ENCODE results near the gene PPM1J.
"Not testable (repeated sequence)": the region's sequence is repeated elsewhere in the genome, so short reads cannot be mapped to it uniquely, and the experiment has no call there.

PPM1J gene

DNA sequence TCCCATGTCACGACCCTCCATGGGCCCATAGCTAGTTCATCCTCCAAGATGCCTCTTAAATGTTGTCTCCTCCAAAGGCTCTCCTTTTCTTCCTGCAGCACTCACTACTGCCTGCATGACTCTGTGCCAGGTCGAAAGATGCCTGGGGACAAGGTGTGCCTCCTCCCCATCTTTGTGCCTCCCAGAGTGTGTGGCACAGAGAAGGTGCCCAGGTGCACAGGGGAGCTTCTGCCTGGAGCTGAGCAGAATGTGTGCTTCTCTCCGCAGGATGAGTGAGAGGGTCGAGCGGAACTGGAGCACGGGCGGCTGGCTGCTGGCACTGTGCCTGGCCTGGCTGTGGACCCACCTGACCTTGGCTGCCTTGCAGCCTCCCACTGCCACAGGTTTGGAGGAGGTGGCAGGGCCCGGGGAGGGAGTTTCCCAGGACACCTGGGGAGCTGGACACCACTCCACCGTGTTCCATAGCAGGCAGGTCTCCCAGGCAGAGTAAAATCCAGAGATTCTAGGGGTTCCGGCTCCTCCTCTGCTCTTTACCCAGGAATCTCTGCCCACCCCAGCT, 6.9 kb upstream of the PPM1J start:
- no peak for DNase-seq (ENCODE audit: low spot score)

DNA sequence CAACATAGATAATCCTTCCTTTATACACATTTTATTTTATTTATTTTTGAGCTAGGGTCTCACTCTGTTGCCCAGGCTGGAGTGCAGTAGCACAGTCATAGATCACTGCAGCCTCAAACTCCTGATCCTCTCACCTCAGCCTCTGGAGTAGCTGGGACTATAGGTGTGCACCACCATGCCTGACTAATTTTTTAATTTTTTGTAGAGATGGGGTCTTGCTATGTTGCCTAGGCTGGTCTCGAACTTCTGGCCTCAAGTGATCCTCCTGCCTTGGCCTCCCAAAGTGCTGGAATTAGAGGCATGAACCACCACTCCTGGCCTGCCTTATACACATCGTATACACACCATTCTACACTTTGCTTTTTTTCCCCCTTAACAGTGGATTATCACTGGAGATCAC, 6.2 kb upstream of the PPM1J start:
- DNase-seq (ENCODE audit: low spot score), result not testable (repeated sequence)

DNA sequence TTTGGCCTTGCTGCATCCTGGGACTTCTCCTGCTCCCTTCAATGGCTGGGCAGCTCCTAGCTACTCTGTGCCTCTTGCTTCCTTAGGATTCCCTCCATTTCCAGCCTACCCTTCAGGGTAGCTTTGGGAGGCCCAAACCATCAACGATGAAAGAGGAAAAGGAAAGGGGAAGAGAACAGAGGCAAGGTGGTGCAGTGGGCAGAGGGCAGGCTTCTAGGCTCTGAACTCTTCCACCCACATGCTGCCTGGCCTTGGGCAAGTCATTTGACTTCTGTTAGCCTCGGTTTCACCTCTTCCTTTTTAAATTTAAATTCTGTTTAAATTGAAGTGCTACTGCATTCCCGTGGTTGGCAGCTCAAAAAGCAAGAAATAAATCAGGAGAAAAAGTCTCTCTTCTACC, 5.7 kb upstream of the PPM1J start:
- DNase-seq (ENCODE audit: low spot score), result no peak

DNA sequence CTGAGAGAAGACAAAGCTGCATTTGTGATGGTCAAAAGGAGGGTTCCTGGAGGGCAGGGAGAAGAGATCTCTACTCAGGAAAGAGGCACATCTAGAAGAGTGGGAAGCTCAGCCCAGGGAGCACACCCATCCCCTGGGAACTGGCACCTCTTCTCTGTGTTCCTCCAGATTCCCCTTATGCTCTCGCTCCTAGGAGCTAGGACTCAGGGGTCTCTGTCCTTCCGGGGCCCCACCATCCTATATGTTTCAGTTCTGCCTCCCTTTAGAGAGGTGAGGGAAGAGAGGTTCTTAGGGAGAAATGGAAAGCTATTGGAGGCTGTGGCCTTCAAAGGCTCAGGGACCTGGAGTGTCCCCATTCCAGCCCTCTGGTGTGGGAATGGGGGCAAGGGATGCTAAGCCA, 4.6 kb upstream of the PPM1J start:
- no peak for DNase-seq (ENCODE audit: low spot score)

DNA sequence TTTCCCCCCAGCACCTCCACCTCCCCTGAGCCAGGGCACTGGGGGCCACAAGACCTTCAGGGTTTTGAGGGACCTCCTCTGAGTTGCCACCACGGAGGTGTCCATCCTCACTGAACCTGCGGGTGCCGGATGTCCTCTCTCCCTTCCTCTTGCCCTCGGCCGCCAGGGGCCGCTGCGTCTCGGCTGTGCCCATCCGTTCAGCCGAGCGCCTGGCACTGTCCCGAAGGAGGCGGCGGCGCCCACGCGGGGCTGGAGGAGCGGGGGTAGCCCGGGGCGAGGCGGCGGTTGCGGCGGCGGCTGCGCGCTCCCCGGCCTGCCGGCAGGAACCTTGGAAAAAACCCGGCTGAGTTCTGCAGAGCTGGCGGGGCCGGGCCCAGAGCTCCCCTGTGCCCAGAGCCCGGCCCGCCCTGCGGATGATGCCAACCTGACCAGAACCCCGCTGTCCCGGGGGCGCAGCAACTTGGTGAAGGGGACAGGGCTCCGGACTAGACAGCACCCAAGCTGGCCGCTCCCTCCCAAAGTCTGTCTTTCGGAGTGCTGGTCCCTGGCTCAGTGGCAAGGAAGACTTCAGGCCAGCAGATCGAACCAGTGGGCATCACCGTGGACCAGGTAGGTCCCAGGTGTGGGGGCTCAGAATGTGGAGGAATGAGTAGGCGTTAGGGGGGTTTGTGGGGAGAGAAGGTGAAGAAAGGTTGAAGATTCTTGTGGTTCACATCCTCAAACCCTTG, 3.7 kb upstream of the PPM1J start:
- peak; percentile 93 for DNase-seq (ENCODE audit: low spot score)

DNA sequence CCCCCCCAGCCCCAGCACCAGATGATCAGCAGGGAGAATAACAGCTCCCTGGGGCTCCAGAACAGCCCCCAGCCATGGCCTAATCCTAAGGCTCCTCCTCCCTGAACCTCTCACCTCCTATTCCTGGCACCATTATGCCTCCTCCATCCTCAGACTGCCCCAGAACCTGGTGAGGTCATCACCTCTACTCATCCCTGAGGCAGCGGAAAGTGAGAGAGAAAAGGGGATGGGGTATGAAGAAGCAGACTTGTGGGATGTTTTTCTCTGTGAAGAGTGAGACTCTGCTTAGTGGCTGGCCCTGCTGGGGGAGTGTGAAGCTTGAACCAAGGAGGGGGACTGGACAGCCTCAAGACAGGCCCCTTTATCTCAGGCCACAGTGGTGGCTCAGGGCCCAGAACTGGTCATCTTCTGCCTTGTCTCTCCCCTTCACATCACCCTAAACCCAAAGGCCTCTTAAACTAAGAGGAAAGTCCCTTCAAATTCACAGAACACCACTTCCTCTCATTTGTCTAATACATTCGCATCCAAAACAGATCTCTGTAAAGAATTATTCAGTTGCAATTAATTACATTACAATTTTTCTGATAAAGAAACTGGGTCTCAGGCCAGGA, 2.2 kb upstream of the PPM1J start:
- DNase-seq (ENCODE audit: low spot score), result no peak

DNA sequence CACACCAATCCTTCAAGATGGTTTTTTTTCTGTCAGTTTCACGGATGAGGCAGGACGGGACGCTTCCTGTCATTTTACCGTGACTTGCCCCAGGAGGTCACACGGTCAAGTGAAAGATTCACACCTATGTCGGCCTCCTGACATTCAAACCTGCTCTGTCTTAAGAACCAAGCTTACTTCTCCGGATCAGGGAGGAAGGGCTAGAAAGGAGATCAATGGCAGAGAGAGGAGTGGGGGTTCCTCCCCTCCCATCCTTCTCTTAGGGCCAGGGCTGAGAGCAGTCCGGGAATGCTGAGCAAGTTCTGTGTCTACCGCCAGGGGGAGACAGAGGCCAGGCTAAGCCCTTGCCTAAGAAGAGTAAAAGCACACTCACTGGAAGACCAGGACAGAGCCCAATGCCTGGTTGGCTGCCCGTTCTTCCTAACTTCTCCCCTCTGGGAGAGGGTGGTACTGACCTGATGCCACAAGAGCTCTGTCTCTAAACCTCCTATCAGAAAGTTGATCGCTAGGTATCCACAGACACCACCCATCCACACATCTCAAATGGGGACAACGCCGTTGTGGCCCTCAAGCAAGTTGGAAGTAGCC, 1.1 kb upstream of the PPM1J start:
- peak; percentile 91 for DNase-seq (ENCODE audit: low spot score)

DNA sequence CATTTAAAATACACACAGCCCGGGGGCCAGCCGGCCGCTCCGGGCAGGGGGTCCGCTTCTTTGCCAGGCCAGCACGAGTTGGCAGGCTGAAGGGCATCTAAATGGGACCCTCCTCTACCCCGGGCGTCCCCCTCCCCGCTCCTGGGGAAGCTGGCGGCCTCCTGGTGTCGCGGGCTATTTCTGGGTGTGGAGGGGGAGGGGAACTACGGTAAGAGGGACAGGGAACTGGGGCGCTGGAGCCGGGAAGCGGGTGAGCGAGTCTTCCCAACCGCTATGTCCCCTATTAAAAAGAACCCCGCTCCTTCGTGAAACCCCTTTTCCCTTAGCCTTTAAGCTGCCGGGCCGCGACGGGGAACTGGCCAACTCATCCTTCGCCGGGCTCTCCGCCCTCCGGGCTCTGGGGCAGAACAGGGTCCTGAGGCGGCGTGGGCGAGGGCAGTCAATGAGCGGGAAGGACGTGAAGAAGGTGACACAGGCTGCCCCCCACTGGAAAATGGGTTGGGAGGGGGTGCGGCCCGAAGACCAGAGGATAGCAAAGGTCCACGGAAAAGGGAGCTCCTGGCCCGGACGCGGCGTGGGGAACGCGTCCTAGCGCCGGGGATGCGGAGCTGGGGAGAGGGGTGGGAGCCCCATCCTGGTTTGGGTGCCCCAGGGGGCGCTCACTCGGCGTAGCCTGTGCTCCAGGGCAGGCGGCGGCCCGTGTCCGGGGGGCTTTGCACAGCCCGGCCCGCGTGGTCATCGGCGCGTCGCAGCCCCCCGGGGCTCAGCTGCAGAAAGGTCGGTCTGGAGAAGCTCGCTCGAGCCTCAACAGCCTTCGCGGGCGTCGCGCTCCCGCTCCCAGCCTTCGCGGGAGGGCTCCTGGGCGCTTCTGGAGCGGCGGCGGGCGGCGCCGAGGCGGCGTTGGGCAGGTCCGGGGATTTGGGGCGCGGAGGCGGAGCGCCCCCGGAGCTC, 544 bp downstream of the PPM1J start:
- DNase-seq (ENCODE audit: low spot score), result no peak

DNA sequence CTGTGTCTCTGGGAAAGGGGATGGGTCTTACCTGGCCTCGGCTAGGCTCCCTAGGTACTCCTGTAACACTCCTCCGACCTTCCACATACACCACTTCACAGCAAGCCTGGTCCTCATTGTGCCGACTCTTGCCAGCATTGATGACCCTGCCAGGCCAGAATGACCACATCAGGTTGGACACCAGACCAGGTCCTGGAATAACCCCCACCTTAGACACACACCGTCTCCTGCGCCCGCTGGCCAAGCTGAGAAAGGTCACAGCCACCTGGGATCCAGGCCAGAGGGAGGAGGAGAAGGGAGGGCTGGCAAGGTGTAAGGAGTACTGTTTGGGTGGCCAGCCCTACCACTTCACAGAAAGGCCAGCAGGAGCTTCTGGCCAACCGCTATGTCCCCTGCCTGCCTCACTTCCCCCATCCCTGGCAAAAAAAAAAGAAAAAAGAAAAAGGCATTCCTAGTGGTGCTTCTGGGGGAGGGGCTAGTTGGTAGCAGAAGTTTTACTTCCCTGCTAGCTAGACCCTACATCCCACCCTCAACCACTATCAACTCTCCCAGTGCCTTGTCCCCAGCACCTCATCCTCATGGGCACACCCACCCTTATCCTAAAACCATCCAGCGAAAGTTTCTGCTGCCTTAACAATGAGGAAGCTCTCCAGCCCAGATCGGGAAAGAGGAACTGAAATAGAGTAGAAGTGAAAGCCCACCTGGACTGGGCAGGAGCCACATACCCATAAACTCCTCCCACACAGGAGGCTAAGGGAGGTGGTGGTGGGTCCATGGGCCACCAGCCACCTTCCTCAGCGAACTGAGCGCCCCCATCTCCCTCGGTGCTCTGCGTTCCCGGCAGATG, 1.4 kb downstream of the PPM1J start:
- DNase-seq (ENCODE audit: low spot score), result no peak

DNA sequence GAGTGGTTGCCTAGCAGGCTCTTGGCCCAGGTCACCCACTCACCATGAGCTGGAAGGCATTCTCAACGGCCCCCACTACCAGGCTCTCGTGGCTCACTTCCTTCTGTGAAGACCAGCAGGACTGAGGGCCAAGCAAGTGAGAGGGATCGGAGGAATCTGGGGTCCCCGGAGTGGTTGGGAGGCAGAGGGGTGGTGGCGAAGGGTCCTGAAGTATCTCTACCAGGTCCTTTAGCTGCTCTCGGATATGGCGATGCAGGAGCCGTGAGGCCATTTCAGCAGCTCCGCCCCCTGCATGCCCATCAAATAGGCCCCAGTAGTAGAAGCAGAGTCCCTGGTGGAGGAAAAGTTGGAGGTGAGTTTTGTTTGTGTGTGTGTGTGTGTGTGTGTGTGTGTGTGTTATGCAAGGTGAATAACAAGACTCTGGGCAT, 2.4 kb downstream of the PPM1J start:
- DNase-seq (ENCODE audit: low spot score), result no peak

DNA sequence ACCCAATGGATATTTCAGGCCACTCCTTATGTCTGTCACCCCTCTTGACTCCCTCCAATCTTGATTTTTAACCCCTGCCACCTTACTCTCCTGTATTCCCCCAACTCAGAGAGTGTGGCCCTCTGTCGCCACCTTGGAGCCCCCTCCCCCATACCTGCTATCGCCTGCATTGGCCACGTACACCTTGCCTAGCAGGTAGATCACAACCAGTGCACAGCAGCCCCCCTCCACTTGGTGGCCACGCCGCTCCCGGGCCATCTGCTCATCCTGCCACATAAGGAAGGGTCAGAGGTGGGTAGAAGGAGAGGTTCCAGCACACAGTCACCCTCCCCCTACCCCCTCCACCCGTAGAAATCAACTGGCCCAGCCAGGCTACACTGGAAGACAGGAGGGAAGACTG, 2.9 kb downstream of the PPM1J start:
- no peak for DNase-seq (ENCODE audit: low spot score)

DNA sequence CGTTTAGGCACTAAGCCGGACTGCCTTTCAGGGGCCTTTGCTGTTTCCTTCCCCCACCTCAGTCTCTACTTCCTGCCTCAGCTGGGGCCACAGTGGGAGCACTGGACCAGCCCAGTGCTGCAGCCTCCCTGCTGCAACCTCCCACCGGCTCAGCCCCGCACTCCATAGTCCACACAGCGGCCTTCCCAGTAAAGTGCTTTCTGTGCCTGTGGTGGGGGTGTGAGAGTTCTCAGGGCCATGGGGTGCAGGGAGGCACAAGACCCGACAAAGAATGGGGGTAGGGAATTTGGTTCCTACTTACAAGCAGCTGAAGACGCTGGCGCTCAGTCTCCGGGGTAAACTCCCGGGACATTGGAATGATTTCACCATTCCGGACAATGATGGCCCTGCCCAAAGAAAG, 3.5 kb downstream of the PPM1J start:
- DNase-seq (ENCODE audit: low spot score), result no peak

DNA sequence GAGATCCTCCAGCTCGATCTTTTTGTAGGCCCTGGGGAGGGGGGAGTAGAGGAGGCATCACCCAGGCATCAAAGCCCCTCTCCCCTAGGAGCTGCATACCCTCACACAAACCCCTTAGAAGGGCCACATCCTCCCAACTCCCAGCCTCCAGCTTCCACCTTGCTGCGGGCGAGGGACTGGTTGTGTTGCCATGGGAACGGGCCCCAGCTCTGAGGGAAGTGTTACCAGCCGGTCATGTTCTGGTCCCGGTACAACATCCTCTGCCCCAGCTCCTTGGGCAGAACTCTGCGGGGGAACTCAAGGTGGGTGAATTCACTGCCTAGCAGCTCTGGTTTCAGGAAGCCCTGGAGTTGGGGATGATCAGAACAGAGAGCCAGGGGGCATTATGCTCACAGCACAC, 4.1 kb downstream of the PPM1J start:
- DNase-seq (ENCODE audit: low spot score), result no peak

DNA sequence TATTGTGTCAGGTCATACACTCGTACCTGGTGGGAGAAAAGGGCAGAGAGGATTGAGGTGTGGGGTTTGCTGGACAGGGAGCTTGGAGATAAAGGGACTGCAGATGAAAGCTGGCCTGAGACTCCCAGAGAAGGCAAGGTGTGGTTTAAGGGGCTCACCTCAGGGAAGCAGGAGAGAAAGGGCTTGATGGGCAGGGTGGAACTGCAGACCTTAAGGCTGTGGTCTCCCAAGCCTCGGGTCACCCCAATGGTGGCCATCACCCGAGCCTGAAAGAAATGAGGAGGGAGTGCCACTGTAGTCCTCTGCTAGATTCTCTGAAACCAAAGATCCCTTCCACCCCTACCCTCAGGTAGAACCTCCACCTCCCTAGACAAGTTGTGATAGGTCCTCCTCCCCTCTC, 4.5 kb downstream of the PPM1J start:
- no peak for DNase-seq (ENCODE audit: low spot score)

DNA sequence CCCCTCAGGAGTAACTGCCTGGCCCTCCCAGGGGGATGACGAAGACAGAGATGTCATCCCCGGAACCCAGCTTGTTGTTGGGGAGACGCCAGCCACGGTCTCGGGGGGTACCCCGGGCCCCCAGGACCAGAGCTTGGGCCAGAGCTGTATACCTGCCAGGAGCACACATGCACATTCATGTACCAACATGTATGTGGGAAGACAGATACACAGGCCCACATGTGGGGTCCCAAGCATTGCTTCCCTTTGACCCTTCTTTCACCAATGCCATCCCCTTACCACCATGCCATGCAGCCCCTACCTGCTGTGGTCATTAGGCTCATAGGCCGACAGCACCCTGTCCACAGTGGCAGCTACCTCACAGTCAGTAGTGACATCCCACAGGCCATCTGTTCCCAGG, 5.0 kb downstream of the PPM1J start:
- DNase-seq (ENCODE audit: low spot score), result no peak

DNA sequence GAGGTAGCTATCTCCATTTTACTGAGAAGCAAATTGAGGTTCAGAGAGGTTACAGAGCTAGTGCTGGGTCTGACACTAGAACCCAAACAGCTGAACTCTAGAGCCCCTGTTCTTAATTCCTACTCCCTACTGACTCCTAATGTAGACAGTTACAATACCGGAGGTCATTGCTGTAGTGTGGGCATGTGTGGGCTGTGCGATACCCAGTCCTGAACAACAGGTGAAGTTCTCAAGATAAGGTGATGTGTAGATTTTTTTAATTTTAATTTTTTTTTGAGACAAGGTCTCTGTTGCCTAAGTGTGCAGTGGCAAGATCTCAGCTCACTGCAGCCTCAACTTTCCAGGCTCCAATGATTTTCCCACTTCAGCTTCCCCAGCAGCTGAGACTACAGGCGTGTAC, 6.6 kb downstream of the PPM1J start:
- no peak for DNase-seq (ENCODE audit: low spot score)

DNA sequence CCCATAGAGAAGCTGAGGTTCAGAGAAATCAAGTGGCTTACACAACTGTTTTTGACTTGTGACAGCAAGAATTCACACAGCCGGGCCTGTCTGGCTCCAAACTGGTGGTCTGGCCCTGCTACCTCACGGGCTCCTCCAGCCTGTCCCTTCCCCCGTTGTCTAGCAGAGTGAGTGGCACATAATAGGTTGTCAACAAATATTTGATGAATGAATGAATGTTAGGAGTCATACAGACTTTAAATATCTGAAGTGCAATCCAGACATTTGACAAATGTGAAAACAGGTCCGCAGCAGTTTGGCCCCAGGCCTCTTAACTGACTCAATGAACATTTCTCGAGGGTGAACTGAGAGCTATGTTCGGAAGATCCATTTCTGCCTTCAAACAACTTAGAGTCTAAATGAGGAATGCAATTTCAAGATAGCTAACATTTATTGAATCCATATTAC, 7.1 kb downstream of the PPM1J start:
- DNase-seq (ENCODE audit: low spot score), result no peak

DNA sequence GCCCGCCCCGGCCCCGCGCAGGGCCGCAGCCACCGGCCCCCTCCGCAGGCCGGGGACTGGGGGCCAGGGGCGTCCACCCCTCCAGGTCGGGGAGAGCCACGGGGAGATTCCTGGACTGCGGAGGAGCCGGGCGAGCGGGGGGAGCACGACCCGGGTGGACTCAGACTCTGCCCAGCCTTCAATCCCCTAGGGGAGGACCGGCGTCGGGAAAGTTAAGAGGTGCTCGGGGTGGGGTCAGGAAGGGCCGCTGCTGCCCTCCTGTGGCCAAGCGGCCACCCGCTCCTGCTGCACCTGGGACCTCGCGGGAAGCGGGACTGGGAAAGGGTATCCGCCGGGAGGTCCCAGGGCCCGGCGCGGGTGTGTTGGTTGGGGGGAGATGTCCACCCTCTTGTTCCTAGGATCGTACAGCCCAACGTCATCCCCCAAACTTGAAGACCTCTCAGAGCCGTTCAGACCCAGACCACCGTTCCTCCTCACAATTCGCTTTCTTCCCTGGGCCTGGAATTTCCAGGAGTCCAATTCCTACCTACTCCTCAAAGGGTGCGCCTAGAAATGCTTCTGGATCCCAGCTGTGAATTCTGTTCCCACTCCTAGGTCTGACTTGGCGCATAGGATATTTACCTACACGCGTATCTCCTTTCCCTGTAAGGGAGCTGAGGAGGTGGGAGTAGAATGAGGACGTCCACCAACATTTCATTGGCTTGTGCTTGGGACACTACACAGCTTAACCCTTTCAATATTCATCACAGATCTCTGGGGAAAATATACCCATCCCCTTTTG, 7.7 kb downstream of the PPM1J start:
- peak; percentile 94 for DNase-seq (ENCODE audit: low spot score)

DNA sequence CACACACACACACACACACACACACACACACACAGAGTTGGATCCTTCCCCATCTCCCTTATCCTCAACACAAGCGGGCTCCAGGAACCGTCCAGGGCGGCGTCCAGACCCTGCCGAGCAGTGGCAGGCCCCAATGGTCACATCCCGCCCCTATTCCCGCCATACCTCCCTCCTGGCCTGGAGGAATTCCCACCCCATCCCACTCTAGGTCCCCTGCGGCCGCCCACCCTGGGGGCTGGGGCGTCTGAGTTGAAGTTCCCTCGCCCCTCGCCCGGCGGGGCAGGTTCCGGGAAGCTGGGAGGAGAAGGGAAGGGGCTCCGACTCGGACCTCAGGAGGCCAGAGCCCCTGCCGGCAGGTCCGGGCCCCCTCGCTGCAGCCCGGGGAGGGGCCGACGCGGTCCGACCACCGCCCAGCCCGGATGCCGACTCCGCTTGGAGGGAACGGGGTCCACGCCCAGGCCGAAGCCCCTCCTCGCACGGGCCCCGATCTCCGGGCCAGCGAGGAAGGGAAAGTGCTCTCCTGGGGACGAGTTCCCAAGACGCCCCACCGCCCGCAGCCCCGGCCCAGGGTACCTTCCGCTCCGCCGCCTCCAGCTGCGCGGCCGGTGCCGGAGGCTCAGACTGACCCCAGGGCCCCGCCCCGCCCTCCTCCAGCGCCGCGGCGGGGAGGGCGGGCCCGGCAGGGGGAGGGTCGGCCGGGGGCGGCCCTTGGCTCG, 8.5 kb downstream of the PPM1J start, which contains the start of gene RHOC:
Gene RHOC (minus strand): TSS at position 623 of the 716 bp plus-strand sequence. CDS start 3,328 bp downstream, outside the sequence.
- peak; percentile 97 for DNase-seq (ENCODE audit: low spot score)
